ENCODE data around the gene BASP1.

Gene BASP1

DNA sequence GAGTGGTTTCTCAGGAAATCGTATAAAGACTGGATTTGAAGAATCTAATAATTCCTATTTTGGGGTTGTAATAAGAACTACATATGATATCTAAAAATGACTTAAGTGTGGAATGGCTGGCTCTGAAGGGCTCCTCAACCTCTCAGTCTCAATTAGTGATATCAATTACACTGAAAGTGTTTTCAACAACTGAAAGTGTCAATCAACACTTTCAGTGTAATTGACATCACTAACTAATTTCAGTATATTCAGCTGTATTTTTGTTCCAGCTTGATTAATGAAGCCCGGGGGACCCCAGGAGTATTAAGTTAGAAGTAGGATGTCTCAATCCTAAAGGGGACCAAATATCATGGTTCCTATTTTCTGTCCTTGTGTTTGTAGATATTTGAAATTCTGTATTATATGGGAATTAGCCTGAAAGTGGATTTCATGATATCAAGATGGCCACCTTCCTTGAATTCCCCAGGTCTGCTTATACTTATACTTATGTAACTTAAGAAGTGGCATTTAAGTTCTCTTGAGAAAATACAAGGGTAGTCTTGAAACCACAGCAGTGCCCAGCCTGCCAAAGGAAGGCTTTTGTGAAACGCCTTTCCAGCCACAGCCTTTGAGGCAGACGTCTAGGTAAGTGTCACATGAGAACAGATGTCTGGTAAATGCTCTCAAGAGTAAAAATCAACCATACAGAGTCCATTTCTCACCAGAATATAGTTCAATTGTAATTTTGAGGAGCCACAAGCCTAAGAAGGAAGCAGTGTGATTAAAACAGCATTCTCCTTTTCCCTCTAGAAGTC, 4.6 kb downstream of the BASP1 start:
- Mint-ChIP-seq H3K27me3 (ENCODE audit: low read depth, poor library complexity) (peaks cover under 1% of the 10 kb centered on the region), H3K4me3 (no peak overlapping the region), H3K9me3 (peaks cover 3% of the 10 kb centered on the region), H3K36me3 (ENCODE audit: low read depth) (peaks cover 55% of the 10 kb centered on the region), H3K27ac (no peak overlapping the region), H3K4me1 (peaks cover 55% of the 10 kb centered on the region)
- DNase-seq, result no peak
- TF ChIP-seq, protein P1, sequence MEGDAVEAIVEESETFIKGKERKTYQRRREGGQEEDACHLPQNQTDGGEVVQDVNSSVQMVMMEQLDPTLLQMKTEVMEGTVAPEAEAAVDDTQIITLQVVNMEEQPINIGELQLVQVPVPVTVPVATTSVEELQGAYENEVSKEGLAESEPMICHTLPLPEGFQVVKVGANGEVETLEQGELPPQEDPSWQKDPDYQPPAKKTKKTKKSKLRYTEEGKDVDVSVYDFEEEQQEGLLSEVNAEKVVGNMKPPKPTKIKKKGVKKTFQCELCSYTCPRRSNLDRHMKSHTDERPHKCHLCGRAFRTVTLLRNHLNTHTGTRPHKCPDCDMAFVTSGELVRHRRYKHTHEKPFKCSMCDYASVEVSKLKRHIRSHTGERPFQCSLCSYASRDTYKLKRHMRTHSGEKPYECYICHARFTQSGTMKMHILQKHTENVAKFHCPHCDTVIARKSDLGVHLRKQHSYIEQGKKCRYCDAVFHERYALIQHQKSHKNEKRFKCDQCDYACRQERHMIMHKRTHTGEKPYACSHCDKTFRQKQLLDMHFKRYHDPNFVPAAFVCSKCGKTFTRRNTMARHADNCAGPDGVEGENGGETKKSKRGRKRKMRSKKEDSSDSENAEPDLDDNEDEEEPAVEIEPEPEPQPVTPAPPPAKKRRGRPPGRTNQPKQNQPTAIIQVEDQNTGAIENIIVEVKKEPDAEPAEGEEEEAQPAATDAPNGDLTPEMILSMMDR (IDR thresholded peaks at IDR 0.05), result no peak

DNA sequence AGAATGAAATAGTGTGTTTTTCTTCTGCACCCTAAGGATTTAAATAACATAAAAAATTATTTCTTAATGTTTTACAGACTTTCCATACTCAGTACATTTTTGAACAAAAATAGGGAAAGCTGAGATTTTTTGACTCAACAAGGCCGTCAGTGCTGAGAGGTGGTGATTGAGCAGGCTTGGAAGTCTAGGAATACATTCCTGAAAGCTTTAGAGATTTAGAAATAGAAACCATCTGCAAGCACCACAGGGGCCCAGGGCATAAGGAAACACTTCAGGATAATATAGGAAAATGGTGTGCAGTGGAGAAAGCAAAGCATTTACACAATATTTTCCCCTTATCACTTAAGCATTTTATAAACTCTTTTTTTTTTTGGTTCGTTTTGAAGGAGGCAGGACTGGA, 5.2 kb downstream of the BASP1 start:
- Mint-ChIP-seq H3K9me3 (peaks cover 3% of the 10 kb centered on the region), H3K4me1 (peaks cover 55% of the 10 kb centered on the region), H3K36me3 (ENCODE audit: low read depth) (peaks cover 57% of the 10 kb centered on the region), H3K27ac (no peak overlapping the region), H3K4me3 (no peak overlapping the region), H3K27me3 (ENCODE audit: low read depth, poor library complexity) (no peaks in the 10 kb centered on the region)
- TF ChIP-seq, protein P1 (IDR thresholded peaks at IDR 0.05), result no peak
- no peak for DNase-seq

DNA sequence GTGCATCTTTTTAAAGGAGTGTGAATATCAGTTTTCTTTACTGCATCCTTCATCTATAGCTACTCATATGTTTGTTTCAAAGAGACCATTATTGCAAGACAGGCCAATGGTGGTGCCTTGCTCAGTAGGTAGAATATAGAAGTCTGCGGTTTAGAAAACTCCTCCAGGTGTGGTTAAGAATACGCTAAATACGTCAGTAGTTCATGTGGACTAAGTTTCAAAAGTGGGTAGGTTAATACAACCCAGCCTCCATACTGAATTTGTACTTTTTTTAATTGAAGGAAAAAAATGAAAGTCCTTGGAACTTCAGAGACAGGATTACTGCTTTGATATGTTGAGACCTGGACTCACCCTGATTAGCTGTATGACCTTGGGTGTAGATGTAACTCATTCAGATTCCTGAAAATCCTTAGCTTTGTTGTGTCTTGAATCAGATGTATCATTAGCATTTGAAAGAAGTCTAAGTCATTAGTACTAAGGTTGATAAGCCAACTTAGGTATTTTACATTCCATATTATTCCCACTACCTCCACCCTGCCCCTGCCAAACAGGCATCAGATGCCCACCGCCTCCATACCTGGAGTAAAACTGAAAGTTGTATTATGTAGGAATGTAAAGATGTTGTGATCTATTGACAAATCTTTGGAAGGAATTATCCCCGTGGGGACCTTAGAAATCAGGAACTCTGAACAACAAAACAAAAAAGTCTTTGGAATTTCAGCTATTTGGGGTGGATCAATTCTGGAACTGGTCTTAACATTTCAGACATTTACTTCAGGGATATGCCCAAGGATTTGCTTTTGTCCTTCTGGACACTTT, 6.1 kb downstream of the BASP1 start:
- H3K27ac Mint-ChIP-seq, result no peak overlapping the region
- no peak for DNase-seq
- peaks cover 3% of the 10 kb centered on the region for H3K9me3 Mint-ChIP-seq
- H3K36me3 Mint-ChIP-seq (ENCODE audit: low read depth), result peaks cover 66% of the 10 kb centered on the region
- H3K4me1 Mint-ChIP-seq, result peaks cover 63% of the 10 kb centered on the region
- H3K27me3 Mint-ChIP-seq (ENCODE audit: low read depth, poor library complexity), result no peaks in the 10 kb centered on the region
- H3K4me3 Mint-ChIP-seq, result no peak overlapping the region
- TF ChIP-seq, protein P1 (IDR thresholded peaks at IDR 0.05), result no peak

DNA sequence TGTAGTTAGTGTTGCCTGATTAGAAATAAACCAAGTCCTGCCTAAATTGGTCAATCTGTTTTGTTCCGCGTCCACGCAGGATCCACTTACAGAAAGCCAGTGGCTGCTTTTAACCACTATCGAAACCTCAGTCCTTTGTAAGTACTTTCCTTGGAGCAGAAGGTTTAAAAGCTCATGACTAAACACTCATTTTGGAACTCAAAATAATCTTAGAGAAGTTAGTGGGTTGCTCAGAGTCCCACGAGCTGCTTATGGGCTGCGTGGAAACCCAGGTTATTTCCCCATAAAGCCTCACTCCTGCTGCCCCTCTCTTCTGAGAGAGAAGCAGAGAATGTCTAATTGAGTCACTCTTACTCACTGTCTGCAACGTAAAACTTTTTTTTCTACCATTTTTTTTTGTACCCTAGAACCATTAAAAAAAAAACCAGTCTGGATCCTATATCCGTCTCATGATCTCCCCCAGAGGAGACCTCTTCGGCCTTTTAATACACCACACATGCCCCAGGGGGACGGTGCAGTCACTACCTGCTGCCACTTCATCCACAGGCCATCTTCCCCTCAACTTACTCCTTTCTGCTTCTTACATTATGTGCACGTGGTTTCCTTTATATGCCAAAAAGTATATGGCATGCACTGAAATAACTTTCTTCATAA, 7.6 kb downstream of the BASP1 start:
- no peaks in the 10 kb centered on the region for H3K27me3 Mint-ChIP-seq (ENCODE audit: low read depth, poor library complexity)
- peaks cover 70% of the 10 kb centered on the region for H3K36me3 Mint-ChIP-seq (ENCODE audit: low read depth)
- H3K9me3 Mint-ChIP-seq, result peaks cover 3% of the 10 kb centered on the region
- TF ChIP-seq, protein P1 (IDR thresholded peaks at IDR 0.05), result no peak
- peaks cover 54% of the 10 kb centered on the region for H3K4me1 Mint-ChIP-seq
- no peak overlapping the region for H3K4me3 Mint-ChIP-seq
- no peak overlapping the region for H3K27ac Mint-ChIP-seq
- no peak for DNase-seq

DNA sequence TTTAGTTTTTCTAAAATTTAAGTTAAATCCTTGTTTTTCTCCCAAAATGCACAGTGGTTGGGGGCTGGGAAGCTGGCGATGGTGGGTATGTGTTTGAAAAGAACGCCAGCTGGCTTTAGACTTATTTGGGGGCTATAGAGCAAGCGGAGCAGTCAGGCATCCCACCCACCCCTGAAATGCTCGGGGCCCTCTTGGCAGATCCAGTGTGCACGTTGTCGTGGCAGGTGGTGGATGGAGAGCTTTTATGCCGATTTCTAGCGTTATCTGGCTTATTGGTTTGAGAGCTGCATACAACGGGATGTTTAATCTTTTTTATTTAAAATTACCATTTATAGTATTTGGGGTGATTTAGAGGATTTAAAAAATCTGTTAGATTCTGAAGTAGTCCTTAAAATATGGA, 8.1 kb downstream of the BASP1 start:
- Mint-ChIP-seq H3K36me3 (ENCODE audit: low read depth) (peaks cover 75% of the 10 kb centered on the region), H3K27me3 (ENCODE audit: low read depth, poor library complexity) (no peaks in the 10 kb centered on the region), H3K4me3 (no peak overlapping the region), H3K27ac (no peak overlapping the region), H3K4me1 (peaks cover 49% of the 10 kb centered on the region), H3K9me3 (peaks cover 3% of the 10 kb centered on the region)
- TF ChIP-seq, protein P1 (IDR thresholded peaks at IDR 0.05), result no peak
- no peak for DNase-seq

All from nephron progenitor cell (in vitro differentiated cells).